Ectodermal cell (in vitro differentiated cells): Measurements from ENCODE around the gene CPM.
"Not testable (repeated sequence)": the region's sequence is repeated elsewhere in the genome, so short reads cannot be mapped to it uniquely, and the experiment has no call there.

Source experiments
- H3K27ac ChIP-seq: 2 replicates; pipeline ENCODE4 v1.7.0; 2013; ENCODE audit warnings: mild to moderate bottlenecking, low read depth, low read length; ENCODE audit not compliant: insufficient read depth, poor library complexity, severe bottlenecking
- H3K27me3 ChIP-seq: 2 replicates; pipeline ENCODE4 v1.7.0; 2013; ENCODE audit warnings: mild to moderate bottlenecking, low read length; ENCODE audit not compliant: insufficient read depth, control insufficient read depth, poor library complexity, severe bottlenecking
- H3K36me3 ChIP-seq: one replicate; pipeline ENCODE4 v1.7.0; 2013; ENCODE audit warnings: low read length; ENCODE audit not compliant: control insufficient read depth, insufficient read depth
- H3K4me1 ChIP-seq: one replicate; pipeline ENCODE4 v1.7.0; 2013; ENCODE audit warnings: low read length; ENCODE audit not compliant: control insufficient read depth, insufficient read depth
- H3K4me3 ChIP-seq: 2 replicates; pipeline ENCODE4 v1.7.0; 2013; ENCODE audit warnings: low read depth, low read length, control low read depth; ENCODE audit not compliant: insufficient read depth
- H3K9me3 ChIP-seq: 2 replicates; pipeline ENCODE4 v1.7.0; 2013; ENCODE audit warnings: mild to moderate bottlenecking, low read length, moderate library complexity; ENCODE audit not compliant: control insufficient read depth
- WGBS, 2 experiments: methylation state at CpG; one replicate each; pipeline ENCODE4 v1.1.7; 2013; ENCODE audit warnings: missing lambda C conversion rate in 2 of 2; 5-methylcytosine and 5-hydroxymethylcytosine counted together

CPM gene

DNA sequence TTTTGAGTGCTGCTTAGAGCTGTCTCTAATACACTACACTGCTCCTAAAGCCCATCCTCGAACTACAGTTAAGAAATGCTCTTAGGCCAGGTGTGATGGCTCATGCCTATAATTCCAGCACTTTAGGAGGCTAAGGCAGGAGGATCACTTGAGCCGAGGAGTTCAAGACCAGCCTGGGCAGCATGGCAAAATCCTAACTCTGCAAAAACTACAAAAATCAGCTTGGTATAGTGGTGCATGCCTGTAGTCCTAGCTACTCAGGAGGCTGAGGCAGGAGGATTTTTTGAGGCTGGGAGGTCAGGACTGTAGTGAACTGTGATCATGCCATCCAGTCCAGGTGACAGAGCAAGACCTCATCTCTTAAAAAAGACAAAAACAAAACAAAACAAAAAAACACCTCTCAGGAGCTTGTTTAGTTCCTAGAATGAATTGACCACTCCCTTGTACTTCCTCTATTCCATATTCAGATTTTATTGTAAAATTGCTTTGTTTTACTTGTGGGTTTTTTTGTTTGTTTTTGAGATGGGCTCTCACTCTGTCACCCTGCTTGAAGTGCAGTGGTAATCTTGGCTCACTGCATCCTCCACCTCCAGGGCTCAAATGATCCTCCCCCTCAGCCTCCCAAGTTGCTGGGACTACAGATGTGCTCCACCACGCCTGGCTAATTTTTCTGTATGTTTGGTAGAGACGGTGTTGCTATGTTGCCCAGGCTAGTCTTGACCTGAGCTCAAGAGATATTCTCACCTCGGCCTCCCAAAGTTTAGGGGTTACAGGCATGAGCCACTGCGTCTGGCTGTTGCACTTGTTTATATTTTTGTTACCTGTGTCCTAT, 111.4 kb downstream of the CPM start:
- no peak overlapping the region for H3K27ac ChIP-seq
- WGBS, 2 experiments, result 93 to 94% methylated on average over 6 of the region's 6 CpGs
- H3K4me1 ChIP-seq, result no peaks in the 10 kb centered on the region
- no peak overlapping the region for H3K4me3 ChIP-seq
- peaks cover 47% of the 10 kb centered on the region for H3K36me3 ChIP-seq
- no peaks in the 10 kb centered on the region for H3K9me3 ChIP-seq
- H3K27me3 ChIP-seq, result no peaks in the 10 kb centered on the region

DNA sequence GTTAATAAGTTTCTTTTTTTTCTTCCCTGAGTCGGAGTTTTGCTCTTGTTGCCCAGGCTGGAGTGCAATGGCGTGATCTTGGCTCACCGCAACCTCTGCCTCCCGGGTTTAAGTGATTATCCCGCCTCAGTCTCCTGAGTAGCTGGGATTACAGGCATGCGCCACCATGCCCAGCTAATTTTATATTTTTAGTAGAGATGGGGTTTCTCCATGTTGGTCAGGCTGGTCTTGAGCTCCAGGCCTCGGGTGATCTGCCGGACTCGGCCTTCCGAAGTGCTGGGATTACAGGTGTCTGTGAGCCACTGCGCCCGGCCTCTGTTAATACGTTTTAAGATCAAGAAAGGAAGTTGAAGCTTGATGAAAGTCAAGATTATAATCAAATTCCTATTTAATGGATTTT, 113.5 kb downstream of the CPM start:
- peaks cover 45% of the 10 kb centered on the region for H3K36me3 ChIP-seq
- not testable (repeated sequence) for H3K4me1 ChIP-seq, H3K9me3 ChIP-seq, H3K4me3 ChIP-seq, H3K27me3 ChIP-seq, H3K27ac ChIP-seq
- WGBS, 2 experiments, result 92 to 97% methylated on average over 13 of the region's 13 CpGs

DNA sequence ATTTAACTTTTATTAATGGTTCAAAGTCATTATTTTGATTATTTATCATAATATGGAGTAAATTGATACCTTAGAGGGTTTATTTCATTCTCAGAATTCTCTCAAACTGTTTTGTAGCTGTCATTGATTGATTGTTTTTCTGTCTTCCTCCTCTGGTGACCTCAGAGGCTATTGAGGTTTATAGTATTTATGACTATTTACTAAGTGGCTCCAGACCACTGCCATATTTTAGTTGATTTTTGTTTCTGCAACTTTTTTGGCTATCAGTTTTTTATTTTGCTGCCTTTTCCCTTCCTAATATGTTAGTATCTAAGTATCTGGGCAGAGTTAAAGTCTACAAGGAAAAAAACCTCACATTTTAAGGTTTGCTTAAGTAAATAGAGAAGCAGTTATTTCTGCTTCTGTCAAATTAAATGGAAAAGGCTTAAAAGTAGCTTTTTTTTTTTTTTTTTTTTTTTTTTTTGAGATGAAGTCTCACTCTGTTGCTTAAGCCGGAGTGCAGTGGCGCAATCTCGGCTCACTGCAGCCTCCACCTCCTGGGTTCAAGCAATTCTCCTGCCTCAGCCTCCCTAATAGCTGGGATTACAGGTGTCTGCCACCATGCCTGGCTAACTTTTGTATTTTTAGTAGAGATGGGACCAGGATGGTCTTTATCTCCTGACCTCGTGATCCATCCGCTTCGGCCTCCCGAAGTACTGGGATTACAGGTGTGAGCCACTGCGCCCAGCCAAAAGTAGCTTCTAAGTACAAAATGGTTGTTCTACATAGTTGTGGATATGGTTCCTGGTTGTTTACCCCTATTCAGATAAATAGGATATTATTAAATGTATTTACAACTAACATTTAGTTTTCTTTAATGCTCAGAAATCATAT, 116.8 kb downstream of the CPM start:
- no peaks in the 10 kb centered on the region for H3K27me3 ChIP-seq
- WGBS, 2 experiments, result 84 to 94% methylated on average over 8 of the region's 8 CpGs
- no peak overlapping the region for H3K27ac ChIP-seq
- H3K36me3 ChIP-seq, result peaks cover 27% of the 10 kb centered on the region
- H3K9me3 ChIP-seq, result no peaks in the 10 kb centered on the region
- H3K4me1 ChIP-seq, result no peaks in the 10 kb centered on the region
- H3K4me3 ChIP-seq, result no peak overlapping the region

DNA sequence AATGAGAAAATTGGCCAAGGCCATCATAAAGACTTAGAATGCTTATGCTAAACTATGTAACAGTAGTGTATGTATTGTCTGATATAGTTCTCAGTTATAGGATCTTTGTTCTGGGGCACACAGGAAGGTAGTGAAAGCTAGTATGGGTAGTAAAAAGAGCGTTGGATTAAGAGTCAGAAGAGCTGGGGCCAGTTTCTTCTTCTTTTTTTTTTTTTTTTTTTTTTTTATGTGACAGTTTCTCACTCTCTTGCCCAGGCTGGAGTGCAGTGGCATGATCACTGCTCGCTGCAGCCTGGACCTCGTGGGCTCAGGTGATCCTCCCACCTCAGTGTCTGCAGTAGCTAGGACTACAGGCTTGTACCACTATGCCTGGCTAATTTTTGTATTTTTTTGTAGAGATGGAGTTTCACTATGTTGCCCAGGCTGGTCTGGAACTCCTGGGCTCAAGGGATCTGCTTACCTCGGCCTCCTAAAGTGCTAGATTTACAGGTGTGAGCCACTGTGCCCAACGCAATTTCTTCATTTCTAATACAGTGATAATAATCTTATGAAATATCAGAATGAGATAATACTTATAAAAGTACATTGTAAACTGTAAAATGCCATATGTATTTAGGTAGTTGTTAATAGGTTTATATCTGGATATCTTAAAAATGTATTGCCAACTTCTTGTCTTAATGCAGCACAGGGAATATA, 117.6 kb downstream of the CPM start:
- Histone ChIP-seq H3K27me3 (no peaks in the 10 kb centered on the region), H3K4me1 (no peaks in the 10 kb centered on the region), H3K9me3 (no peaks in the 10 kb centered on the region), H3K36me3 (peaks cover 33% of the 10 kb centered on the region), H3K27ac (no peak overlapping the region), H3K4me3 (no peak overlapping the region)
- 93 to 94% methylated on average over 4 to 5 of the region's 5 CpGs for WGBS, 2 experiments

DNA sequence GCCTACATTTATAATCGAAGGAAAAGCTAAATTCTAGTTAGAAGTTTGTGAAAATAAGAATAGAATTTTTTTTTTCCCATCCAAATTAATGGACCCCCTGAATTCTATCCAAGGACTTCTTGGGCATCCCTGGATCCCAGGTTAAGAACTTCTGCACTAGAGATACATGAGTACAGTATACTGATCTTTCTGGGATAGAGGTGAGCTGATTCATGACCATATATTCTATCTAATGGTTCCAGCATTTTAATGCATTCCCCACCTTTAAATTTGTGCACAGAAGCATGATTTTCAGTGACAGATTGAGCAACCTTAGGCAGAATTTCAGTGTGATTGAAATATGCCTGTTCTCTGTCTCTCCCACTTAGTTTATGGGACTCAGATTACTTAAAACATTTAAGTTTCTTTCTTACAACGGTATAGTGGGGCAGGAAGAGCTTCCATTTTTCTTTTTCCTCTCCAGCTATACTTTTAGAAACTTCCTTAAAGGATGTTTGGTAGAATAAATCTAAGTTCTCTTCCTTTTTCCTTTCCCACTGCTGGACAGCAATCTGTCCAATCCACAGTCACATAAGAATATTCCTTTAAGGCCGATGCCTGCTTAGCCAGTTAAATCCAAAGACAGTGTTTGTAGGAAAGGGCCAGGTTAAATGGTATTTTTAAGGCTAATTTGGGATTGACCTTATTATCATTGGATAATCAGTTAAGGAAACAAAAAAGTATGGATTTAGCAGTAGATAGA, 118.3 kb downstream of the CPM start:
- no peaks in the 10 kb centered on the region for H3K4me1 ChIP-seq
- no peaks in the 10 kb centered on the region for H3K9me3 ChIP-seq
- WGBS, 2 experiments, result 96 to 100% methylated on average over 2 to 3 of the region's 3 CpGs
- H3K27ac ChIP-seq, result no peak overlapping the region
- no peak overlapping the region for H3K4me3 ChIP-seq
- no peaks in the 10 kb centered on the region for H3K27me3 ChIP-seq
- peaks cover 34% of the 10 kb centered on the region for H3K36me3 ChIP-seq

DNA sequence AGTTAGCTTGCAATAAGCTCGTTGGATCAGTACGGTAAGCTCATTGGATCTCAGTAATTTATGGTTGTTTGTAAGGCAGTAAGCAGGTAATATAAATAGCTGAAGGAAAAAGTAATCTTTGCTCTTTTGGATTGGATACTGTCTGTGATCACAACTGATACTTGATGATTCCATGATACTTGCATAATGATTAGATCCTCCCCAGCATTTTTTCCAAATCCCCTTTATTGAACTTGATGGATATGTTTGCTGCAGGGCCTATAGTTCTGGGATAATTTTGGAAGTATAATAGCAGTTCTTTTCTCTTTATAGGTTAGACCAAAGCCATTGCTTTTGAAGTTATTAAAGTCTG, 119.8 kb downstream of the CPM start:
- Histone ChIP-seq H3K4me3 (no peak overlapping the region), H3K9me3 (no peaks in the 10 kb centered on the region), H3K27me3 (no peaks in the 10 kb centered on the region), H3K4me1 (no peaks in the 10 kb centered on the region), H3K36me3 (peaks cover 27% of the 10 kb centered on the region), H3K27ac (no peak overlapping the region)
- 85 to 96% methylated on average over 2 of the region's 2 CpGs for WGBS, 2 experiments

DNA sequence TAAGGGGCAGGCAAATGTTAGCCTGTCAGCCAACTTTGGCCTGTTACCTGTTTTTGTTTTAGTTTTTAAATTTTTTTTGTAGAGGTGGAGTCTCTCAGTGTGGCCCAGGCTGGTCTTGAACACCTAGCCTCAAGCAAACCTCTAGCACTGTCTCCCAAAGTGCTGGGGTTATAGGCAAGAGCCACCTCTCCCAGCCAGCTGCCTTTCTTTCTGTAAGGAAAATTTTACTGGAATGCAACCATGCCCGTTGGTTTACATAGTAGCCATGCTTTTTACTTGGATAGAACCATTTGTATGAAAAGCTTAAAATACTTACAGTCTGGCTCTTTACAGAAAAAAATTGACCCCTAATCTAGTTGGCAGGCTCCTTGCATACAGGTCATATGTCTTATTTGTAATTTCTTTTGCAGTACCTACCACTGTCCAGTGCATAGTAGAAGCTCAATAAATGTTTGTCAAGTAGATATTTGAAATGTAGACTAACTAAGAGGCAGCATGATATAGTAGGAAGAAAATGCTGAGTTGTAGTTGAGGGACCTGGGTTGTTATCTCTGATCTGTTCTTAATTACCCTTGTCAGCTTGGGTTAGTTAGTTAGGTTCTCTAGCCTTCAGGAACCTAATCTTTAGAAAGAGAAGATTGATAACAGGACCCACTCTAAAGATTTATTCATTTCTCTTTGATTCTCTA, 120.3 kb downstream of the CPM start:
- H3K27me3 ChIP-seq, result no peaks in the 10 kb centered on the region
- no peak overlapping the region for H3K4me3 ChIP-seq
- H3K36me3 ChIP-seq, result peaks cover 27% of the 10 kb centered on the region
- H3K9me3 ChIP-seq, result no peaks in the 10 kb centered on the region
- no peaks in the 10 kb centered on the region for H3K4me1 ChIP-seq
- H3K27ac ChIP-seq, result no peak overlapping the region
- WGBS, 2 experiments, result 80 to 94% methylated on average over 1 of the region's 1 CpG

DNA sequence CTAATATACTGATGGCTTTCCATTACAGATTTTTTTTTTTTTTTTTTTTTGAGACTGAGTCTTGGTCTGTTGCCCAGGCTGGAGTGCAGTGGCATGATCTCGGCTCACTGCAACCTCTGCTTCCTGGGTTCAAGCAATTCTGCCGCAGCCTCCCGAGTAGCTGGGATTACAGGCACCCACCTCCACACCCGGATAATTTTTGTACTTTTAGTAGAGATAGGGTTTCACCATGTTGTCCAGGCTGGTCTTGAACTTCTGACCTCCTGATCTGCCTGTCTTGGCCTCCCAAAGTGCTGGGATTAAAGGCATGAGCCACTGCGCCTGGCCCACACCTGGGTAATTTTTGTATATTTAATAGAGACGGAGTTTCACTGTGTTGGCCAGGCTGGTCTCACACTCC, 121.4 kb downstream of the CPM start:
- not testable (repeated sequence) for H3K4me3 ChIP-seq, H3K9me3 ChIP-seq, H3K27me3 ChIP-seq, H3K4me1 ChIP-seq, H3K27ac ChIP-seq
- WGBS, 2 experiments, result 91 to 94% methylated on average over 6 of the region's 6 CpGs
- H3K36me3 ChIP-seq, result peaks cover 25% of the 10 kb centered on the region

DNA sequence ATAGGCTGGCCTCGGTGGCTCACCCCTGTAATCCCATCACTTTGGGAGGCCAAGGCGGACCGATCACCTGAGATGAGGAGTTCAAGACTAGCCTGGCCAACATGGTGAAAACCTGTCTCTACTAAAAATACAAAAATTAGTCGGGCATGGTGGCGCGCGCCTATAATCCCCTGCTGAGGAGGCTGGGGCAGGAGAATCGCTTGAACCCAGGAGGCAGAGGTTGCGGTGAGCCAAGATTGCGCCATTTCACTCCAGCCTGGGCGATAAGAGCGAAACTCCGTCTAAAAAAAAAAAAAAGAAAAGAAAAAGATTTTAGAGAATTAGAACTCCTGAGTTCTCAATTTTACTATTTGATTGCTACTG, 123.0 kb downstream of the CPM start:
- H3K27ac ChIP-seq, H3K4me3 ChIP-seq, H3K27me3 ChIP-seq, H3K4me1 ChIP-seq, H3K9me3 ChIP-seq: not testable (repeated sequence)
- 93 to 94% methylated on average over 13 of the region's 13 CpGs for WGBS, 2 experiments
- peaks cover 18% of the 10 kb centered on the region for H3K36me3 ChIP-seq
